Endothelial cell of umbilical vein (primary cell): ENCODE data around the gene RIPOR1. TPM values are rescaled to one million over a fixed set of nuclear protein-coding genes. Genes with fewer than 3 reads are reported as not detected.

ENCODE experiments used
- BruUV-seq: library from RNA; stranded (reverse); fragments of 400-500 nt; replicated peaks from 2 replicates; lab custom pipeline; 2021; lab: Mats Ljungman, UMichigan
- CTCF ChIA-PET: fragments of 300-600, 350-600 bp; sonication (Branson Sonifier 250); formaldehyde crosslinking; loops from one replicate; lab custom pipeline; 2021; ENCODE audit warnings: antibody characterized with exemption, inconsistent platforms; lab: Charles Lee
- POLR2A ChIA-PET: fragments of 300-600, 350-600 bp; sonication (Branson Sonifier 250); formaldehyde crosslinking; loops from one replicate; lab custom pipeline; 2021; ENCODE audit warnings: antibody characterized with exemption, inconsistent platforms; lab: Charles Lee
- DNase-seq: peaks from one replicate; pipeline ENCODE4 v3.0.0-alpha.2; 2011; ENCODE audit warnings: low read depth, low spot score
- FAIRE-seq: peaks from 2 replicates; lab custom pipeline; 2011; peaks lifted over from hg19 to GRCh38; lab: Jason Lieb, UNC
- H2AFZ ChIP-seq: 2 replicates; pipeline ENCODE4 v1.6.0; 2012; ENCODE audit warnings: low read depth, low read length, control low read depth, inconsistent platforms
- H3K27ac ChIP-seq: 2 replicates; pipeline ENCODE4 v1.5.1; 2011; ENCODE audit warnings: low read depth, mild to moderate bottlenecking, control low read depth, low read length, moderate library complexity; ENCODE audit not compliant: insufficient read depth
- H3K27me3 ChIP-seq, 2 experiments: 2 replicates each; pipeline versions ENCODE4 v1.6.0 to v1.6.1; 2011; ENCODE audit warnings: low read length in 2 of 2, mixed read lengths in 1 of 2; ENCODE audit not compliant: control insufficient read depth in 2 of 2, insufficient read depth in 2 of 2
- H3K36me3 ChIP-seq, 2 experiments: 2 replicates in 1 of 2; 3 replicates in 1 of 2; pipeline ENCODE4 v1.5.1; 2011; ENCODE audit warnings: low read length in 2 of 2, mild to moderate bottlenecking in 1 of 2, moderate library complexity in 1 of 2; ENCODE audit not compliant: control insufficient read depth in 2 of 2, insufficient read depth in 2 of 2; ENCODE audit errors: extremely low read depth in 1 of 2
- H3K4me1 ChIP-seq: 3 replicates; pipeline ENCODE4 v1.5.1; 2011; ENCODE audit warnings: mild to moderate bottlenecking, low read length; ENCODE audit not compliant: control insufficient read depth, insufficient read depth; ENCODE audit errors: extremely low read depth
- H3K4me2 ChIP-seq: 2 replicates; pipeline ENCODE4 v1.6.1; 2011; ENCODE audit warnings: low read length, control low read depth, mixed read lengths; ENCODE audit not compliant: insufficient read depth
- H3K4me3 ChIP-seq, 3 experiments: fragments of 200-600 bp in 1 of 3; sonication (generic), shearing (Covaris generic) in 1 of 3; replicated peaks in 1 of 3; 2 replicates each; pipeline ENCODE4 v1.5.1; 2011 to 2016; ENCODE audit warnings: control low read depth in 3 of 3, low read length in 3 of 3, mild to moderate bottlenecking in 2 of 3, inconsistent platforms in 1 of 3, low read depth in 1 of 3, moderate library complexity in 1 of 3; ENCODE audit not compliant: insufficient read depth in 1 of 3
- H3K79me2 ChIP-seq: 2 replicates; pipeline ENCODE4 v1.6.0; 2012; ENCODE audit warnings: low read length, inconsistent platforms; ENCODE audit not compliant: control insufficient read depth, insufficient read depth
- H3K9ac ChIP-seq: replicated peaks from 2 replicates; pipeline ENCODE3; 2011; ENCODE audit warnings: low read length, control low read depth; ENCODE audit not compliant: insufficient read depth; ENCODE audit errors: extremely low read depth
- H3K9me1 ChIP-seq: replicated peaks from 3 replicates; pipeline ENCODE4 v1.6.0; 2011; ENCODE audit warnings: mild to moderate bottlenecking, low read length; ENCODE audit not compliant: control insufficient read depth, insufficient read depth; ENCODE audit errors: extremely low read depth
- H3K9me3 ChIP-seq: replicated peaks from 2 replicates; pipeline ENCODE4 v1.5.1; 2012; ENCODE audit warnings: low read length, inconsistent platforms; ENCODE audit not compliant: control insufficient read depth, insufficient read depth
- H4K20me1 ChIP-seq: replicated peaks from 2 replicates; pipeline ENCODE3; 2011; ENCODE audit warnings: mild to moderate bottlenecking, low read length; ENCODE audit not compliant: control insufficient read depth, insufficient read depth; ENCODE audit errors: extremely low read depth
- EZH2 ChIP-seq: IDR thresholded peaks from 2 replicates; pipeline ENCODE4 v1.6.1; 2012; ENCODE audit warnings: borderline replicate concordance, low read depth, mild to moderate bottlenecking, moderate library complexity, low read length, inconsistent platforms; ENCODE audit not compliant: severe bottlenecking
- FOS ChIP-seq: IDR thresholded peaks from 2 replicates; pipeline ENCODE4 v1.6.1; 2011; ENCODE audit warnings: mild to moderate bottlenecking, low read length, moderate library complexity, borderline replicate concordance; ENCODE audit not compliant: insufficient read depth
- GATA2 ChIP-seq: IDR thresholded peaks from 2 replicates; pipeline ENCODE4 v1.7.0; 2011; ENCODE audit warnings: low read depth, mild to moderate bottlenecking, moderate library complexity, mixed read lengths, low read length; ENCODE audit not compliant: insufficient read length, insufficient read depth
- JUN ChIP-seq: IDR thresholded peaks from 2 replicates; pipeline ENCODE4 v1.6.1; 2011; ENCODE audit warnings: borderline replicate concordance, low read depth; ENCODE audit not compliant: insufficient read length, insufficient read depth
- MAX ChIP-seq: IDR thresholded peaks from 2 replicates; pipeline ENCODE4 v1.6.1; 2011; ENCODE audit not compliant: insufficient read depth, insufficient read length
- MYC ChIP-seq: IDR thresholded peaks from one replicate; pipeline ENCODE4 v1.6.1; 2011; ENCODE audit warnings: mild to moderate bottlenecking, low read depth, low read length
- POLR2A ChIP-seq: IDR thresholded peaks from 2 replicates; pipeline ENCODE4 v1.6.1; 2012; ENCODE audit warnings: low read depth, mild to moderate bottlenecking, control low read depth, low read length
- POLR2AphosphoS5 ChIP-seq: IDR thresholded peaks from 2 replicates; pipeline ENCODE4 v1.6.1; 2012; ENCODE audit warnings: low read depth, mild to moderate bottlenecking, control low read depth, low read length, moderate library complexity; ENCODE audit not compliant: insufficient read depth
- dilution Hi-C: fragments of 300-500 bp; cut with MboI; formaldehyde crosslinking; loops from one replicate; pipeline ENCODE4 v1.15.0; 2019; ENCODE audit warnings: low sequenced_read_pairs; ENCODE audit not compliant: extremely low pct_ligation_motif_present
- intact Hi-C: fragments of 100-400 bp; cut with micrococcal nuclease; formaldehyde crosslinking; loops from one replicate; pipeline ENCODE4 v1.10.0; 2022
- polyA plus RNA-seq, 4 experiments: library from polyadenylated mRNA; depleted of rRNA in 3 of 4; stranded (reverse) in 3 of 4; unstranded in 1 of 4; fragments of >200 nt; gene quantifications; 2 replicates each; pipeline versions ENCODE4 v1.2.1 to v1.2.3, GENCODE V29; 2011 to 2012; ENCODE audit warnings: missing spikeins in 1 of 4
- total RNA-seq: library from RNA; stranded (reverse); gene quantifications from 2 replicates; pipeline ENCODE4 v1.2.3, GENCODE V29; 2021
- TF ChIP-seq, protein P1 (sequence below), 2 donors: IDR thresholded peaks; 1 replicate in 1 of 2; 2 replicates in 1 of 2; pipeline ENCODE4 v1.5.1; 2011; ENCODE audit warnings: low read length in 2 of 2, mild to moderate bottlenecking in 2 of 2, moderate library complexity in 2 of 2, control low read depth in 1 of 2, inconsistent platforms in 1 of 2, low read depth in 1 of 2; ENCODE audit not compliant: insufficient read depth in 1 of 2; ENCODE audit errors: extremely low read depth in 1 of 2

RIPOR1 gene
- total and polyA plus RNA-seq, 2 donors (not counting 3 experiments of a cell fraction or from before 2014, with no cell fraction given): 45.3 to 144 TPM

DNA sequence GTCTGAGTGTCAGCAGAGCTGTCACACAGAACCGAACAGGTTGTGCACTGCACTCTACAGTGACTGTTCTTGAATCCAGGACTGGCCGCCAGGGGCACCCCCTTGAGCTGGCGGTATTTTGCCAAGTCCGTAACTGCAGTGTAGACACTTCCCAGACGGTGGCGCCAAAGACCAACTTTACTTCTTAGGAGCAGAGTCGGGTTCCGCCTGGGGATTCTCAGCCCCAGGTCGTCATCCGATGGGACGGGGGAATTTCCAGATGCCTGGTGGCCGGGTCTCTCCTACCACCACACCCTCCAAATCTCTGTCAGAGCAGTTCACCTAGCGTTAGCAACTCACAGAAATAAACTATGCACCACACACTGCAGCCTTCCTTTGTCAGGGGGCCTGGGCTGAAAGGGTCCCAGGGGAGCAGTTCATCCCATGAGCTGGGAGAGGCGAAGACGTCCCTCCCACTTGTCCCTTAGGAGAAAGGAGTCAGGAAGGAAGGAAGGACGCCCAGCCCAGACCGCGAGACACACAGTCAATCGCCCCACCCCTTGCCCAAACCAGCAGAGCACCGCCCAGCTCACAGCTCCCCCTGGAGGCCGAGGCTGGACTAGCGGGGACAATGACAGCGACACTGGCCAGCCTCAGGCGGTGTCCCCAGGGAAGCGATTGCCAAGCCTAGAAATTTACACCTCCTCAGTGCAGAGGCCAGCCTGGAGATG is 7.4 kb upstream of the RIPOR1 start:
- no peak for TF ChIP-seq EZH2
- peak; percentile 29 for TF ChIP-seq MYC
- peak; percentile 40 for TF ChIP-seq POLR2AphosphoS5
- no peak for TF ChIP-seq MAX
- TF ChIP-seq POLR2A: peak; percentile 68
- TF ChIP-seq, protein P1, sequence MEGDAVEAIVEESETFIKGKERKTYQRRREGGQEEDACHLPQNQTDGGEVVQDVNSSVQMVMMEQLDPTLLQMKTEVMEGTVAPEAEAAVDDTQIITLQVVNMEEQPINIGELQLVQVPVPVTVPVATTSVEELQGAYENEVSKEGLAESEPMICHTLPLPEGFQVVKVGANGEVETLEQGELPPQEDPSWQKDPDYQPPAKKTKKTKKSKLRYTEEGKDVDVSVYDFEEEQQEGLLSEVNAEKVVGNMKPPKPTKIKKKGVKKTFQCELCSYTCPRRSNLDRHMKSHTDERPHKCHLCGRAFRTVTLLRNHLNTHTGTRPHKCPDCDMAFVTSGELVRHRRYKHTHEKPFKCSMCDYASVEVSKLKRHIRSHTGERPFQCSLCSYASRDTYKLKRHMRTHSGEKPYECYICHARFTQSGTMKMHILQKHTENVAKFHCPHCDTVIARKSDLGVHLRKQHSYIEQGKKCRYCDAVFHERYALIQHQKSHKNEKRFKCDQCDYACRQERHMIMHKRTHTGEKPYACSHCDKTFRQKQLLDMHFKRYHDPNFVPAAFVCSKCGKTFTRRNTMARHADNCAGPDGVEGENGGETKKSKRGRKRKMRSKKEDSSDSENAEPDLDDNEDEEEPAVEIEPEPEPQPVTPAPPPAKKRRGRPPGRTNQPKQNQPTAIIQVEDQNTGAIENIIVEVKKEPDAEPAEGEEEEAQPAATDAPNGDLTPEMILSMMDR (IDR thresholded peaks at IDR 0.05; ENCODE audit: extremely low read depth in 1 of 2, insufficient read depth in 1 of 2, low read depth in 1 of 2, low read length in 2 of 2): peak; percentile 83 to 100
- no peak for TF ChIP-seq GATA2
- no peak for TF ChIP-seq FOS
- TF ChIP-seq JUN: no peak
- FAIRE-seq (peak; percentile 99), DNase-seq (peak; percentile 97)
- dilution Hi-C loops (no loop called here), intact Hi-C loops (loop anchor here (1.0 to 10.0 kb wide), 7 partner anchors 16 to 404 kb away; partner anchors contain the start of genes CTCF, RANBP10 and TSNAXIP1)
- H3K9me3 ChIP-seq: no peaks in the 10 kb centered on the region
- peak overlapping the region; percentile 89 for H3K27ac ChIP-seq
- H3K9me1 ChIP-seq: no peaks in the 10 kb centered on the region
- H3K36me3 ChIP-seq: no peaks in the 10 kb centered on the region
- CTCF ChIA-PET: interaction anchor here (0.6 to 7.3 kb wide), 72 partner anchors 8 to 540 kb away, joined by 3 to 246 read pairs (median 4); partner anchors contain the start of genes ACD, AGRP, ATP6V0D1 and C16orf86
- H3K9ac ChIP-seq: peak overlapping the region; percentile 78
- no peaks in the 10 kb centered on the region for H3K79me2 ChIP-seq
- peaks cover 11% of the 10 kb centered on the region for H3K4me1 ChIP-seq
- H3K4me3 ChIP-seq: peak overlapping the region in 2 of 3 experiments; percentile 30 to 45
- H2AFZ ChIP-seq: peak overlapping the region; percentile 81
- H4K20me1 ChIP-seq: no peaks in the 10 kb centered on the region
- H3K27me3 ChIP-seq: no peaks in the 10 kb centered on the region
- peak overlapping the region; percentile 80 for H3K4me2 ChIP-seq
- BruUV-seq: TSS peak; percentile 57
- POLR2A ChIA-PET: interaction anchor here (0.5 to 1.3 kb wide), 10 partner anchors 18 to 356 kb away, joined by 3 to 7 read pairs (median 4); partner anchors contain the start of gene ACD
